Anterior cingulate cortex (tissue), 58 donors: ENCODE data around the gene RAB5B.

Source experiments
- DNase-seq, 58 donors: peaks; one replicate each; lab custom pipeline; 2025; lab: John Stamatoyannopoulos, UW

Gene RAB5B

GRCh38 chr12:56007564-56008559 is 34.0 kb downstream of the RAB5B start:
- DNase-seq: peak in 46 of 58 donors; percentile 3 to 70 (median 44)

DNA sequence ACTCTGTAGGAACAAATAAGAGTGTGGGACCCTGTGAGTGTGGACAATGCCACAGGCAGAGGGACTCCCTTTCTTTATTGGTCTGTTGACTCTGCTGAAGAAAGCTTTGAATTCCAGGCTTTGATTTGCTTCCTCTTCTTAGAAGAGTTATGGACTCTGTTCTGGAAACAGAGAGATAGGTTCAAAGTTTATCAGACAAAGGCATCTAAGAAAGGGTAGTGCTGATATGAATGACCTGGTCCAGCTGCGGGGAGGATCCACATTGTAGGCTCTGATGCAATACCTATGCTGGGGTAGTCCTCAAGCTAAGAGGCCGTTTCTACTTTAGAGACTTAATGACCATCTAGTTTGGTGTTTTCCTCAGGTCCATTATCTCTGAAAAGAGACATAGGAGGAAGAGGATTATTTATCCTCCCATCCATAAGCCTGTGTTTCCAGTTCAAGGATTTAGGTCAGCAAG is 36.3 kb downstream of the RAB5B start:
- no peak for DNase-seq

- no peak for DNase-seq
Observed at GRCh38 chr12:56011509-56012090, 37.7 kb downstream of the RAB5B start.

GRCh38 chr12:56013482-56013881 is 39.6 kb downstream of the RAB5B start:
- DNase-seq: peak in 15 of 58 donors; percentile 3 to 74 (median 20)

- DNase-seq: no peak
Observed at GRCh38 chr12:56014205-56014604, 40.3 kb downstream of the RAB5B start.

- DNase-seq: no peak
Observed at GRCh38 chr12:56017181-56017580, 43.3 kb downstream of the RAB5B start.

GRCh38 chr12:56018356-56018755 is 44.5 kb downstream of the RAB5B start:
- no peak for DNase-seq

DNA sequence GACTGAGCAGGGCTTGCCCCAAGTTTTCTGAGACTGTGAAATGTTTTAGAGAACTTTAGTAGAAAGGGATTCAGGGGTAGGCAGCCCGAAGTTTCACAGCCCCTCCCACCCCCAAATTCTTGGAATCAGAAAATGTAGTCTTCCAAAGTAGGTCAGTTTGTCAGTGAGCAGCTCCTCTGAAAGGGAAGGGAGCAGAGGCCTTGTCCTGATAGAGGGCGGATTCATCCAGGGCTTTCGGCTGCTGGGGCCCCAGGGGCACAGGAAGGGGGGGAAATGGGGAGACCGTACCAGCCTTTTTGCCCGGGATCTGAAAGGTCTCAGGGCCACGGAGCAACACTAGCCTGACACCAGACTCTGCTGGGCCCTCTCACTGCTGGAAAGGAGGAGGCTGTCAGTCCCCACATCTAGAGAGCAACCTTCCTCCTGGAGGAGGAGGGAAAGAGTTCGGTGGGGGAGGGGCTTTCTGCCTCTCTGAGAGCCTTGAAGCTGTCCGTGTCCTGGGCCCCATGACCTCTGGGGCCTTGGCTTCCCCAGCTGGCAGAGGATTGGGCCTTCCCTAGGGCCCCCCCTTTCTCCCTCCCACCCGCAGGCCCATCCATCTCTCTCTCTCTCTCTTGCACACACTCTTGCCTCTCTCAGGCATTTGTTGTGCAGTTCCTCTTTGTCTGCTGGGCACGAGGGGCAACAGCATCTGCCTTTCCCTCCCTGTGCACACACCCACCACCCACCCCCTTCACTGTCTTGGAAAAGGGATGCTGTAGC is 46.7 kb downstream of the RAB5B start, which contains the start of gene IKZF4:
Gene IKZF4, plus strand, starts transcription at position 621 of the 762 bp plus-strand sequence. CDS start 451 bp downstream, outside the sequence.
- DNase-seq: peak in 32 of 58 donors; percentile 2 to 71 (median 22)

- peak in 4 of 58 donors; percentile 3 to 49 (median 16) for DNase-seq
Observed at GRCh38 chr12:56021889-56022497, 48.1 kb downstream of the RAB5B start.

GRCh38 chr12:56028511-56029165 is 54.8 kb downstream of the RAB5B start:
- no peak for DNase-seq

DNA sequence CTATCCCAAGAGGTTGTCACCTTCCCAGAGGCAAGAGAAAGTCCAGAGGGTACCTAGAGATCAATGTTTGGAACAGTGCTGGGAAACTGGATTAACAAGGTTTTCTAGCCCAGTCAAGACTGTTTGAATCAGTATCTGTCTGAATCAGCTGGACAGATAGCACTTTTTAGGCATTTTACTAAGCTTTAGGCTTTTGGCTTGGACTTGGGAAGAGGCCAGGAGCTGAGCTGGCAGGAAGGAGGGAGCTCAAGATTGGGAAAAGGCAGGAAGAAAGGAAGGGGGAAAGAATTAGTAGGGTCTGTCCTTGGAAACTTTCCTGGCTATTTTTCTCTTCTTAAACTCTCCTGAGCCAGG is 55.3 kb downstream of the RAB5B start:
- DNase-seq: no peak

DNA sequence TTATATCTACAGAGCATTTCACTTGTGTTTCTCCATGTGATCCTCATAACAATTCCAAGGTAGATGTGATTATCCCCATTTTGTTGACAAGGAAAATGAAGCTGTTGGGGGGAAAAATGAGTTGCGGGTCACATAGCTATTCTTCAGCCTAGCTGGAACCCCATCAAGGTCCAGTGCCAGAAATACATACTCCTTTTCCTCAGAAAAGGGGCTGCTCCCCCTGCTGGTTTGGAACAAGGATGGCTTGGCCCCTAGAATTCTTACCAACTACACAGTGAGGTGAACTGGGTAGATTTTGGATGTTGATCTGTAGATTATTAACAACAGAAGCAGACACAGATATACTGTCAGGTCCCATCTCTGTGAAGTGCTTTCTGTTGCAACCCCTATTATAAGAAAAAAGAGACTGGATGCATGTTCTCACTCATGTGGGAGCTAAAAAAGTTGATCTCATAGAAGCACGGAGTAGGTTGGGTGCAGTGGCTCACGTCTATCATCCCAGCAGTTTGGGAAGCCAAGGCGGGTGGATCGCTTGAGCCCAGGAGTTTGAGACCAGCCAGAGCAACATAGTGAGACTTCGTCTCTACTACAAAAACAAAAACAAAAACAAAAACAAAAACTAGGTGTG is 55.9 kb downstream of the RAB5B start:
- DNase-seq: peak in 16 of 58 donors; percentile 1 to 33 (median 10)

- DNase-seq: no peak
Observed at GRCh38 chr12:56031987-56032386, 58.1 kb downstream of the RAB5B start.

DNA sequence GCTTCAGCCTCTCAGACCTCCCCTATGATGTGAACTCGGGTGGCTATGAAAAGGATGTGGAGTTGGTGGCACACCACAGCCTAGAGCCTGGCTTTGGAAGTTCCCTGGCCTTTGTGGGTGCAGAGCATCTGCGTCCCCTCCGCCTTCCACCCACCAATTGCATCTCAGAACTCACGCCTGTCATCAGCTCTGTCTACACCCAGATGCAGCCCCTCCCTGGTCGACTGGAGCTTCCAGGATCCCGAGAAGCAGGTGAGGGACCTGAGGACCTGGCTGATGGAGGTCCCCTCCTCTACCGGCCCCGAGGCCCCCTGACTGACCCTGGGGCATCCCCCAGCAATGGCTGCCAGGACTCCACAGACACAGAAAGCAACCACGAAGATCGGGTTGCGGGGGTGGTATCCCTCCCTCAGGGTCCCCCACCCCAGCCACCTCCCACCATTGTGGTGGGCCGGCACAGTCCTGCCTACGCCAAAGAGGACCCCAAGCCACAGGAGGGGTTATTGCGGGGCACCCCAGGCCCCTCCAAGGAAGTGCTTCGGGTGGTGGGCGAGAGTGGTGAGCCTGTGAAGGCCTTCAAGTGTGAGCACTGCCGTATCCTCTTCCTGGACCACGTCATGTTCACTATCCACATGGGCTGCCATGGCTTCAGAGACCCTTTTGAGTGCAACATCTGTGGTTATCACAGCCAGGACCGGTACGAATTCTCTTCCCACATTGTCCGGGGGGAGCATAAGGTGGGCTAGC is 60.9 kb downstream of the RAB5B start:
- DNase-seq: no peak

- no peak for DNase-seq
Observed at GRCh38 chr12:56037161-56037560, 63.3 kb downstream of the RAB5B start.

DNA sequence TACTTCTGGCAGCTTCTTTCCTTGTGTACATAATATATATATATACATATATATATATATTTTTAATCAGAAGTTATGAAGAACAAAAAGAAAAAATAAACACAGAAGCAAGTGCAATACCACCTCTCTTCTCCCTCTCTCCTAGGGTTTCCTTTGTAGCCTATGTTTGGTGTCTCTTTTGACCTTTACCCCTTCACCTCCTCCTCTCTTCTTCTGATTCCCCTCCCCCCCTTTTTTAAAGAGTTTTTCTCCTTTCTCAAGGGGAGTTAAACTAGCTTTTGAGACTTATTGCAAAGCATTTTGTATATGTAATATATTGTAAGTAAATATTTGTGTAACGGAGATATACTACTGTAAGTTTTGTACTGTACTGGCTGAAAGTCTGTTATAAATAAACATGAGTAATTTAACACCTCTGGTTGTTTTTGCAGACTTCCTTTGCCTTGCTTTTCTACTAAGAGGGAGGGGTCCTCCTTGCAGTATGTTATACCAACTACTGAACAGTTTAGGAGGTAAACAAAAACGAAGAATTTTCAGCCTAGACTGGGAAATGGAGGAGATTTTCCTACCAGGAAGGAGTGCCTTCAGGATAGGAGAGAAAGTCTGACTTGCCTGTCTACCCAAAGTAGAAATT is 64.3 kb downstream of the RAB5B start:
- no peak for DNase-seq

DNA sequence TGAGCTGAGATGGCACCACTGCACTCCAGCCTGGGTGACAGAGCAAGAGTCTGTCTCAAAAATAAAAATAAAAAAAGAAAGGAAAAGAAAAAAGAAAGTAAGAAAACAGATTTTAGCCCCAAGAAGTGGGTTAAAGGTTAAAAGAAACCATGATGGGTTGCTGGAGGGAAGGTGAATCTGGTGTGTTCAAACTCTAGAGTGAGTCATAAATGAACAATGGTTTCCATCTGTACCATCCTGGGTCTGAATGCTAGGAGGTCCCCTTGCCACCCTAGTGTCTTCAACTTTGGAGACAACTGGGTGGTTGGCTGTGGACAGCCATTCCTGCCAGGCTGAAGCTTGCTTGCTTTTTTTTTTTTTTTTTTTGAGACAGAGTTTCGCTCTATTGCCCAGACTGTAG is 66.3 kb downstream of the RAB5B start:
- no peak for DNase-seq

- DNase-seq: peak in 2 of 58 donors; percentile 27 to 42
Observed at GRCh38 chr12:56040963-56041551, 67.2 kb downstream of the RAB5B start.
